OCI-LY7 (cell line): ENCODE data around the gene C12orf76. TPM values are rescaled to one million over a fixed set of nuclear protein-coding genes. Genes with fewer than 3 reads are reported as not detected.
"Not testable (repeated sequence)": the region's sequence is repeated elsewhere in the genome, so short reads cannot be mapped to it uniquely, and the experiment has no call there.

Experiments
- BruUV-seq: library from RNA; stranded (reverse); fragments of 400-500 nt; replicated peaks from 2 replicates; lab custom pipeline; 2021; lab: Mats Ljungman, UMichigan
- CTCF ChIA-PET: fragments of 300-600 bp; sonication (Branson Sonifier 250); formaldehyde crosslinking; loops from one replicate; lab custom pipeline; 2022; ENCODE audit warnings: antibody characterized with exemption; ENCODE audit not compliant: unreplicated experiment; lab: Charles Lee
- POLR2A ChIA-PET: fragments of 300-600 bp; sonication (Branson Sonifier 250); formaldehyde crosslinking; loops from one replicate; lab custom pipeline; 2022; ENCODE audit warnings: antibody characterized with exemption; lab: Charles Lee
- DNase-seq: peaks from one replicate; pipeline ENCODE4 v3.0.0-alpha.2; 2015; ENCODE audit warnings: low spot score
- H2AFZ ChIP-seq: fragments of 200-600 bp; sonication (generic), shearing (Covaris generic); 2 replicates; pipeline ENCODE4 v1.6.1; 2014; ENCODE audit warnings: mild to moderate bottlenecking, antibody characterized with exemption, low read length, moderate library complexity
- H3K27ac ChIP-seq: fragments of 200-600 bp; sonication (generic); 2 replicates; pipeline ENCODE4 v1.5.1; 2014; ENCODE audit warnings: mixed run types, low read depth, mild to moderate bottlenecking, moderate library complexity, low read length, inconsistent platforms; ENCODE audit not compliant: poor library complexity, severe bottlenecking
- H3K36me3 ChIP-seq: fragments of 200-600 bp; sonication (generic); 2 replicates; pipeline ENCODE4 v1.6.1; 2014; ENCODE audit warnings: mild to moderate bottlenecking, antibody characterized with exemption, low read length, moderate library complexity, mixed read lengths; ENCODE audit not compliant: insufficient read depth
- H3K4me1 ChIP-seq: fragments of 200-600 bp; sonication (generic); 2 replicates; pipeline ENCODE4 v1.5.1; 2014; ENCODE audit warnings: mild to moderate bottlenecking, low read length; ENCODE audit not compliant: insufficient read depth, poor library complexity, severe bottlenecking
- H3K4me2 ChIP-seq: fragments of 200-600 bp; sonication (generic); 2 replicates; pipeline ENCODE4 v1.6.1; 2014; ENCODE audit warnings: mild to moderate bottlenecking, low read length
- H3K4me3 ChIP-seq: fragments of 200-600 bp; sonication (generic); 2 replicates; pipeline ENCODE4 v1.5.1; 2014; ENCODE audit warnings: mild to moderate bottlenecking, low read depth, low read length; ENCODE audit not compliant: poor library complexity, severe bottlenecking
- H3K79me2 ChIP-seq: fragments of 200-600 bp; sonication (generic); 2 replicates; pipeline ENCODE4 v1.6.1; 2016; ENCODE audit warnings: low read depth, mild to moderate bottlenecking, low read length, moderate library complexity, mixed read lengths; ENCODE audit not compliant: insufficient read depth
- H3K9me2 ChIP-seq: fragments of 200-600 bp; sonication (generic); 2 replicates; pipeline ENCODE4 v1.6.1; 2016; ENCODE audit warnings: mild to moderate bottlenecking, low read length, mixed read lengths; ENCODE audit not compliant: insufficient read depth
- H3K9me3 ChIP-seq: fragments of 200-600 bp; sonication (generic); 2 replicates; pipeline ENCODE4 v1.6.1; 2014; ENCODE audit warnings: mild to moderate bottlenecking, mixed run types, low read length, mixed read lengths
- H4K20me1 ChIP-seq: fragments of 200-600 bp; sonication (generic); 2 replicates; pipeline ENCODE4 v1.6.1; 2014; ENCODE audit warnings: mild to moderate bottlenecking, antibody characterized with exemption, low read length, moderate library complexity, mixed read lengths; ENCODE audit not compliant: insufficient read depth
- EZH2phosphoT487 ChIP-seq: fragments of 200-600 bp; sonication (generic); IDR thresholded peaks from 2 replicates; pipeline ENCODE4 v1.6.1; 2018; ENCODE audit warnings: low read depth, borderline replicate concordance, mild to moderate bottlenecking, mixed run types, antibody characterized with exemption, low read length, moderate library complexity, mixed read lengths
- intact Hi-C: fragments of 100-400 bp; cut with micrococcal nuclease; formaldehyde crosslinking; loops from one replicate; pipeline ENCODE4 v1.10.0; 2022; ENCODE audit not compliant: unreplicated experiment
- total RNA-seq, 2 experiments: library from RNA; depleted of rRNA in 1 of 2; stranded (reverse); fragments of >200 nt in 1 of 2; shearing (Covaris generic) in 1 of 2; gene quantifications; 2 replicates each; pipeline ENCODE4 v1.2.3, GENCODE V29; 2014 to 2022
- TF ChIP-seq, protein P1 (sequence below): fragments of 200-600 bp; sonication (generic); conservative IDR thresholded peaks from 2 replicates; pipeline ENCODE4 v1.5.1; 2014; ENCODE audit warnings: mild to moderate bottlenecking, antibody characterized with exemption, low read length, moderate library complexity, mixed read lengths

C12orf76 gene
- total RNA-seq, 2 experiments from 2014 or later = 24.4 to 36.6 TPM

DNA sequence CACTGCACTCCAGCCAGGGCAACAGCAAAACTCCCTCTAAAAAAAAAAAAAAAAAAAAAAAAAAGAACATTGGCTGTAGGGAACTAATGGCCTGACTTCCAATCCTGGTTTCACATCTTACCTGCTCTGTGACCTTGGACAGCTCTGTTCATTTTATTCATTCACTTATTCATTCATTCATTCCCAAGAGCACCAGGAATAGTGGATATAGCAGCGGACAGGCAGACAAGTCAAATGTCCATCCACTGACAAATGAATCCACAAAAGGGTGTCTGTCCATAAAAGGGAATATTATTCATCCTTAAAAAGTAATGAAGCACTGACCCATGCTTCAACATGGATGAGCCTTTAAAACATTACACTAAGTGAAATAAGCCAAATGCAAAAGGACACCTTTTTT, 27.6 kb upstream of the C12orf76 start:
- Histone ChIP-seq H3K4me1 (peaks cover 35% of the 10 kb centered on the region), H2AFZ (no peak overlapping the region), H4K20me1 (no peaks in the 10 kb centered on the region), H3K27ac (no peak overlapping the region), H3K4me2 (no peak overlapping the region), H3K4me3 (no peak overlapping the region), H3K9me3 (no peaks in the 10 kb centered on the region), H3K79me2 (no peaks in the 10 kb centered on the region), H3K36me3 (no peaks in the 10 kb centered on the region), H3K9me2 (no peaks in the 10 kb centered on the region)
- BruUV-seq = no TSS peak
- TF ChIP-seq, protein P1, sequence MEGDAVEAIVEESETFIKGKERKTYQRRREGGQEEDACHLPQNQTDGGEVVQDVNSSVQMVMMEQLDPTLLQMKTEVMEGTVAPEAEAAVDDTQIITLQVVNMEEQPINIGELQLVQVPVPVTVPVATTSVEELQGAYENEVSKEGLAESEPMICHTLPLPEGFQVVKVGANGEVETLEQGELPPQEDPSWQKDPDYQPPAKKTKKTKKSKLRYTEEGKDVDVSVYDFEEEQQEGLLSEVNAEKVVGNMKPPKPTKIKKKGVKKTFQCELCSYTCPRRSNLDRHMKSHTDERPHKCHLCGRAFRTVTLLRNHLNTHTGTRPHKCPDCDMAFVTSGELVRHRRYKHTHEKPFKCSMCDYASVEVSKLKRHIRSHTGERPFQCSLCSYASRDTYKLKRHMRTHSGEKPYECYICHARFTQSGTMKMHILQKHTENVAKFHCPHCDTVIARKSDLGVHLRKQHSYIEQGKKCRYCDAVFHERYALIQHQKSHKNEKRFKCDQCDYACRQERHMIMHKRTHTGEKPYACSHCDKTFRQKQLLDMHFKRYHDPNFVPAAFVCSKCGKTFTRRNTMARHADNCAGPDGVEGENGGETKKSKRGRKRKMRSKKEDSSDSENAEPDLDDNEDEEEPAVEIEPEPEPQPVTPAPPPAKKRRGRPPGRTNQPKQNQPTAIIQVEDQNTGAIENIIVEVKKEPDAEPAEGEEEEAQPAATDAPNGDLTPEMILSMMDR = no peak
- TF ChIP-seq EZH2phosphoT487 = no peak
- no peak for DNase-seq
- ChIA-PET POLR2A (interaction anchor here (0.6 to 1.1 kb wide), 4 partner anchors 13 to 210 kb away, joined by 3 to 7 read pairs (median 4); no protein-coding TSS in a partner anchor), CTCF (no interaction called here)
- intact Hi-C loops = no loop called here

DNA sequence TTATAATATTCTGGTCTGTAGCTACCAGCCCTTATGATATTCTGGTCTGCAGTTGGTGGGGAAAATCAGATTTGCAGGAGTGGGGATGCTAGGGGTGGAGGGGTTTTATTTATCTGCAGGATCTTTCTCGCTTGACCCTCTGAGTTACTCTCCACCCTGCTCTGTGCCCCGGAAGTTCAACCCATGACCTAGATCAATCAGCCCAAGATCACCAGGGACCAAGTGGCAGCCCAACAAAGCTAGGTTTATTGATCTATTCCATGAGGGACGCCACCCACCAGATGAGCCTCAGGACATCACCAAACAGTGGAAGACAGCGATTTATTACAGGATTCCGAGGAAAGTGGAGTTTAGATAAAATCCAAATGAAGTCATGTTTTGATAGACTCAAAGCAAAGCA, 25.8 kb upstream of the C12orf76 start:
- no peak overlapping the region for H3K27ac ChIP-seq
- TF ChIP-seq, protein P1 = no peak
- no peaks in the 10 kb centered on the region for H3K79me2 ChIP-seq
- peaks cover 20% of the 10 kb centered on the region for H3K4me1 ChIP-seq
- no peak for DNase-seq
- no peaks in the 10 kb centered on the region for H3K36me3 ChIP-seq
- no peak overlapping the region for H3K4me2 ChIP-seq
- BruUV-seq = no TSS peak
- intact Hi-C loops = no loop called here
- peak overlapping the region; percentile 88; the same call in 1 of the 2 replicates for H2AFZ ChIP-seq
- H3K9me2 ChIP-seq = no peaks in the 10 kb centered on the region
- CTCF ChIA-PET = no interaction called here
- POLR2A ChIA-PET = interaction anchor here (0.6 to 1.5 kb wide), 5 partner anchors 10 to 72 kb away, joined by 3 to 5 read pairs (median 3); no protein-coding TSS in a partner anchor
- H3K9me3 ChIP-seq = no peaks in the 10 kb centered on the region
- H4K20me1 ChIP-seq = no peaks in the 10 kb centered on the region
- H3K4me3 ChIP-seq = no peak overlapping the region

DNA sequence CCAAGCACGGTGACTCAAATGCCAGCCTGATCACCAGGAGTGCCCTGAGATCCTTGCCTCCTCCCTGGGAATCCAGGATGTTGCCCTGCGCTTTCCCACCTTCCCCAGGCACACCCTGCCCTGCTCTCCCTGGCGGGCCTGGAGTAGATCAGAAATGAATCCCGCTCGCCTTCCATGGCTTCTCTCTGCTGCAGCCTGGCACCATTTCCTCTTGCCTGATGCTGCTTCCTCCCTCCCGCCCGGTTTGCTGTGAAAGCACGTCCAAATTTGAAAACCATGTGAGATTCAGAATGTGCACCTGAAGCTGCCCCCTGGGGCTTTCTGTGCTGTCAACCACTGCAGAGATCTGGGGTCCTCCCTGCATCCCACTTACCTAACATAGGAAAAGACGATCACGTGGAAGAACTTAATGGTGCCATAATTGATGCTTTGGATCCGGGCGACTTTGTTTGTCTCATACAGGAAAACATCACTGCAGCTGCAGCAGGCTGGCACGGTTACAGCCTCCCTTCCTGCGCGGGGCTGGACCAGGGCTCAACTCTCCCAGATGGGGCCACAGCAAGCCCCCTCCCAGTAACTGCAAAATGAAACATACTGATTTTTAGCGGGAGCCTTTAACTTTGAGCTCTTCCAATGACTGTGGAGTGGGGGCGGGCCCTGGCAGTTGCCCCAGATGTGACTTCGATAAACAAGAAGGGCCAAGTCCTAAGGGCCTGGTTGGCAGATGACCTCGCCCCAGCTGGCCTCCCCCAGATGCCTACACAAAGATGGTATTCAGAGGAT, 24.9 kb upstream of the C12orf76 start:
- no peaks in the 10 kb centered on the region for H3K9me2 ChIP-seq
- ChIA-PET CTCF (no interaction called here), POLR2A (interaction anchor here (0.6 to 1.5 kb wide), 5 partner anchors 9 to 71 kb away, joined by 3 to 5 read pairs (median 3); no protein-coding TSS in a partner anchor)
- peak overlapping the region; percentile 58 for H3K4me2 ChIP-seq
- H3K9me3 ChIP-seq = no peaks in the 10 kb centered on the region
- peak overlapping the region; percentile 88 for H2AFZ ChIP-seq
- DNase-seq = peak; percentile 54
- BruUV-seq = no TSS peak
- H3K4me3 ChIP-seq = peak overlapping the region; percentile 48
- H3K36me3 ChIP-seq = no peaks in the 10 kb centered on the region
- peaks cover 19% of the 10 kb centered on the region for H3K4me1 ChIP-seq
- H3K79me2 ChIP-seq = no peaks in the 10 kb centered on the region
- intact Hi-C loops = no loop called here
- H3K27ac ChIP-seq = no peak overlapping the region
- H4K20me1 ChIP-seq = no peaks in the 10 kb centered on the region
- TF ChIP-seq EZH2phosphoT487 = no peak
- TF ChIP-seq, protein P1 = no peak

DNA sequence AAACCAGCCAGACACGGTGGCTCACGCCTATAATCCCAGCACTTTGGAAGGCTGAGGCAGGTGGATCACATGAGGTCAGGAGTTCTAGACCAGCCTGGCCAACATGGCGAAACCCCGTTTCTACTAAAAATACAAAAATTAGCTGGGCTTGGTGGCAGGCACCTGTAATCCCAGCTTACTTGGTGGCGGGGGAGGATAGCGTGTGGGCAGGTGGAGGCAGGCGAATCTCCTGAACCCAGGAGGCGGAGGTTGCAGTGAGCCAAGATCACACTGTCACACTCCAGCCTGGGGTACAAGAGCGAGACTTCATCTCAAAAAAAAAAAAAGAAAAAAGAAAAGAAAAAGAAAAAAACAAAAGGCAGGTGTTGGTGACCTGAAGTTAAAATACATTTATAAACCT, 24.3 kb upstream of the C12orf76 start:
- CTCF ChIA-PET, H3K79me2 ChIP-seq, H3K9me3 ChIP-seq, BruUV-seq, H3K27ac ChIP-seq, DNase-seq, H3K9me2 ChIP-seq, H3K36me3 ChIP-seq, H4K20me1 ChIP-seq, intact Hi-C loops: not testable (repeated sequence)
- peak overlapping the region; percentile 58 for H3K4me2 ChIP-seq
- POLR2A ChIA-PET = interaction anchor here (1.5 kb wide), 1 partner anchor 19 kb away, joined by 5 read pairs; no protein-coding TSS in a partner anchor
- peak overlapping the region; percentile 88 for H2AFZ ChIP-seq
- peak overlapping the region; percentile 48 for H3K4me3 ChIP-seq
- H3K4me1 ChIP-seq = peaks cover 19% of the 10 kb centered on the region
